ENCODE data around the gene PGAP3.

Gene PGAP3

DNA sequence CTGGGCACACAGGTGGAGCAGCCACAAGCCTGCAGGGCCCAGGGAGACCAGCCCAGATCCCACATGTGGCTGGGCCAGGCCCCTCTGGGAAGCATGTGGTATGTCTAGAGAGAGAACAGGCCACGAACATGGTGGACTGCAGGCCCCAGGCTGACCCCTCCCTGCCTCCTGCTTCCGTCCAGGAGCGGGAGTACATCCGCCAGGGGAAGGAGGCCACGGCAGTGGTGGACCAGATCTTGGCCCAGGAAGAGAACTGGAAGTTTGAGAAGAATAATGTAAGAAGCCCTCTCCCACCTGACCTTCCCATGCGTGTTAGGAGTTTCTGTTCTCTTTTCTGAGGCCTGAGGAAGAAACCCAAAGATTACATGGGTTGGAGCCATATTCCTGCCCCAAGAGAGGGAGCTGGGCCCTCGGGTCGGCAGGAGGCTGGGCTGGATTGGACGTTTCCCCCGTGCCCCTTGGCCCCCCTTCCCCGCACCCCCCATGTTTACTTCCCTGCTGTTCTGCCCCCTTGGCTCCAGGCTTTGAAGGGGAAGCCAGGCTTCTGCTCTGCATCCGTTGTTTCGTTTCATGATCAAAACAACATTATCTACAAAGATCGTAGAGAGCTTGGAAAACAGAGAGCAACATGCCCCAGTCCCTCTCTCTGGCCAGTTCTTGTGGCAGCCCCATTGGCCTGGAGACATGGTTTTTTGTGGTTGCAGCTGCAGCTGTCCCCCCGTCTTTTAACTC is 28.4 kb downstream of the PGAP3 start:
- Mint-ChIP-seq H3K4me1 (peaks cover 27% of the 10 kb centered on the region), H3K4me3 (no peak overlapping the region), H3K27me3 (ENCODE audit: low read depth, poor library complexity) (no peaks in the 10 kb centered on the region), H3K36me3 (ENCODE audit: low read depth) (peaks cover 5% of the 10 kb centered on the region), H3K9me3 (no peaks in the 10 kb centered on the region), H3K27ac (no peak overlapping the region)
- TF ChIP-seq, protein P1, sequence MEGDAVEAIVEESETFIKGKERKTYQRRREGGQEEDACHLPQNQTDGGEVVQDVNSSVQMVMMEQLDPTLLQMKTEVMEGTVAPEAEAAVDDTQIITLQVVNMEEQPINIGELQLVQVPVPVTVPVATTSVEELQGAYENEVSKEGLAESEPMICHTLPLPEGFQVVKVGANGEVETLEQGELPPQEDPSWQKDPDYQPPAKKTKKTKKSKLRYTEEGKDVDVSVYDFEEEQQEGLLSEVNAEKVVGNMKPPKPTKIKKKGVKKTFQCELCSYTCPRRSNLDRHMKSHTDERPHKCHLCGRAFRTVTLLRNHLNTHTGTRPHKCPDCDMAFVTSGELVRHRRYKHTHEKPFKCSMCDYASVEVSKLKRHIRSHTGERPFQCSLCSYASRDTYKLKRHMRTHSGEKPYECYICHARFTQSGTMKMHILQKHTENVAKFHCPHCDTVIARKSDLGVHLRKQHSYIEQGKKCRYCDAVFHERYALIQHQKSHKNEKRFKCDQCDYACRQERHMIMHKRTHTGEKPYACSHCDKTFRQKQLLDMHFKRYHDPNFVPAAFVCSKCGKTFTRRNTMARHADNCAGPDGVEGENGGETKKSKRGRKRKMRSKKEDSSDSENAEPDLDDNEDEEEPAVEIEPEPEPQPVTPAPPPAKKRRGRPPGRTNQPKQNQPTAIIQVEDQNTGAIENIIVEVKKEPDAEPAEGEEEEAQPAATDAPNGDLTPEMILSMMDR (IDR thresholded peaks at IDR 0.05) = no peak
- DNase-seq = no peak

- Mint-ChIP-seq H3K36me3 (ENCODE audit: low read depth) (peaks cover 5% of the 10 kb centered on the region), H3K27ac (no peak overlapping the region), H3K4me1 (peaks cover 28% of the 10 kb centered on the region)
Observed at GRCh38 chr17:39658760-39659159, 29.1 kb downstream of the PGAP3 start.

GRCh38 chr17:39658346-39658745 is 29.5 kb downstream of the PGAP3 start:
- TF ChIP-seq, protein P1 (IDR thresholded peaks at IDR 0.05) = no peak
- no peak overlapping the region for H3K27ac Mint-ChIP-seq
- no peak for DNase-seq
- no peak overlapping the region for H3K4me3 Mint-ChIP-seq
- H3K36me3 Mint-ChIP-seq (ENCODE audit: low read depth) = peaks cover 5% of the 10 kb centered on the region
- H3K9me3 Mint-ChIP-seq = no peaks in the 10 kb centered on the region
- peaks cover 31% of the 10 kb centered on the region for H3K4me1 Mint-ChIP-seq
- H3K27me3 Mint-ChIP-seq (ENCODE audit: low read depth, poor library complexity) = no peaks in the 10 kb centered on the region

More at GRCh38 chr17:39658760-39659159, 29.1 kb downstream of the PGAP3 start:
- Mint-ChIP-seq H3K9me3 (no peaks in the 10 kb centered on the region), H3K27me3 (ENCODE audit: low read depth, poor library complexity) (no peaks in the 10 kb centered on the region), H3K4me3 (no peak overlapping the region)
- TF ChIP-seq, protein P1 (IDR thresholded peaks at IDR 0.05) = no peak
- DNase-seq = no peak

DNA sequence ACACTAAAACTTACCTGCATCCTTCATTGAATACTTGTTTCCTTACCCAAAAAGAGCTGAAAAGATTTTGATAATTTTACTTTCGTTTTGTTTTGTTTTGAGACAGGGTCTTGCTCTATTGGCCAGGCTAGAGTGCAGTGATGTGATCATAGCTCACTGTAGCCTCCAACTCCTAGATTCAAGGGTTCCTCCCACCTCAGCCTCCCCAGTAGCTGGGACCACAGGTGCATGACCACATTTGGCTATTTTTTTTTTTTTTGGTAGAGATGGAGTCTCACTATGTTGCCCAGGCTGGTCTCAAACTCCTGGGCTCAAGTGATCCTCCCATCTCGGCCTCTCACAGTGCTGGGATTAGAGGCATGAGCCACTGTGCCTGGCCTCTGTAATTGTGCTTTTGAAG is 32.8 kb downstream of the PGAP3 start:
- DNase-seq = no peak
- TF ChIP-seq, protein P1 (IDR thresholded peaks at IDR 0.05) = no peak
- H3K4me1 Mint-ChIP-seq = peaks cover 64% of the 10 kb centered on the region
- no peak overlapping the region for H3K4me3 Mint-ChIP-seq
- no peaks in the 10 kb centered on the region for H3K9me3 Mint-ChIP-seq
- no peak overlapping the region for H3K27ac Mint-ChIP-seq
- H3K36me3 Mint-ChIP-seq (ENCODE audit: low read depth) = peaks cover 7% of the 10 kb centered on the region
- peaks cover 3% of the 10 kb centered on the region for H3K27me3 Mint-ChIP-seq (ENCODE audit: low read depth, poor library complexity)

- peaks cover 8% of the 10 kb centered on the region for H3K36me3 Mint-ChIP-seq (ENCODE audit: low read depth)
- peak overlapping the region; percentile 65 for H3K4me3 Mint-ChIP-seq
- peak; percentile 73 for DNase-seq
- H3K9me3 Mint-ChIP-seq = no peaks in the 10 kb centered on the region
- H3K27me3 Mint-ChIP-seq (ENCODE audit: low read depth, poor library complexity) = peaks cover 6% of the 10 kb centered on the region
- peak overlapping the region; percentile 92 for H3K27ac Mint-ChIP-seq
- TF ChIP-seq, protein P1 (IDR thresholded peaks at IDR 0.05) = peak; percentile 78
- peaks cover 74% of the 10 kb centered on the region for H3K4me1 Mint-ChIP-seq
Observed at GRCh38 chr17:39653662-39654331, 34.1 kb downstream of the PGAP3 start.

Measured in nephron progenitor cell (in vitro differentiated cells).